GM04504 (cell line): ENCODE measurements around the gene CAPN9.

Experiments
- DNase-seq: peaks from one replicate; pipeline ENCODE4 v3.0.0-alpha.2; 2012; ENCODE audit warnings: low read depth

Gene CAPN9

GRCh38 chr1:230772457-230773395 is 25.5 kb downstream of the CAPN9 start:
- DNase-seq = peak; percentile 20

- no peak for DNase-seq
These were observed 26.3 kb downstream of the CAPN9 start for GRCh38 chr1:230773396-230774033.

GRCh38 chr1:230778916-230779590 is 31.9 kb downstream of the CAPN9 start:
- DNase-seq = no peak

- no peak for DNase-seq
These were observed 33.9 kb downstream of the CAPN9 start for GRCh38 chr1:230781131-230781530.

- DNase-seq = no peak
These were observed 34.4 kb downstream of the CAPN9 start for GRCh38 chr1:230781594-230781993.

- DNase-seq = no peak
These were observed 37.0 kb downstream of the CAPN9 start for GRCh38 chr1:230784163-230784562.

- DNase-seq = no peak
These were observed 38.6 kb downstream of the CAPN9 start for GRCh38 chr1:230785636-230786384.

- DNase-seq = no peak
These were observed 39.2 kb downstream of the CAPN9 start for GRCh38 chr1:230786385-230786753.

GRCh38 chr1:230787471-230787870 is 40.3 kb downstream of the CAPN9 start:
- DNase-seq = no peak

GRCh38 chr1:230788561-230789275 is 41.5 kb downstream of the CAPN9 start:
- DNase-seq = no peak

- DNase-seq = no peak
These were observed 42.8 kb downstream of the CAPN9 start for GRCh38 chr1:230790026-230790425.

- DNase-seq = no peak
These were observed 44.9 kb downstream of the CAPN9 start for GRCh38 chr1:230791986-230792564.

GRCh38 chr1:230792691-230793462 is 45.7 kb downstream of the CAPN9 start:
- DNase-seq = no peak

GRCh38 chr1:230793463-230793745 is 46.2 kb downstream of the CAPN9 start:
- DNase-seq = no peak

GRCh38 chr1:230794431-230794830 is 47.2 kb downstream of the CAPN9 start:
- no peak for DNase-seq

- no peak for DNase-seq
These were observed 47.9 kb downstream of the CAPN9 start for GRCh38 chr1:230794871-230795605.

- no peak for DNase-seq
These were observed 49.4 kb downstream of the CAPN9 start for GRCh38 chr1:230796626-230797025.

GRCh38 chr1:230797376-230797920 is 50.3 kb downstream of the CAPN9 start:
- no peak for DNase-seq

- DNase-seq = peak; percentile 46
These were observed 50.8 kb downstream of the CAPN9 start for GRCh38 chr1:230797942-230798365.
